K562 (cell line): ENCODE measurements around the gene HDHD5. TPM values are rescaled to one million over a fixed set of nuclear protein-coding genes. Genes with fewer than 3 reads are reported as not detected.

Experiments
- HMG20A ChIP-seq: fragments of 450-650 bp; formaldehyde crosslinking; conservative IDR thresholded peaks from 2 replicates; pipeline ENCODE4 v1.4.0; 2020; ENCODE audit warnings: mild to moderate bottlenecking, mixed read lengths
- JUNB ChIP-seq: fragments of 450-650 bp; formaldehyde crosslinking; conservative IDR thresholded peaks from 2 replicates; pipeline ENCODE4 v1.4.0; 2020; ENCODE audit warnings: mild to moderate bottlenecking
- SMARCA4 ChIP-seq: fragments of 450-650 bp; IDR thresholded peaks from 2 replicates; pipeline ENCODE4 v1.6.1; 2016
- TAF7 ChIP-seq: fragments of 450-650 bp; IDR thresholded peaks from 2 replicates; pipeline ENCODE4 v1.6.1; 2016; ENCODE audit warnings: missing genetic modification characterization, missing compliant biosample characterization
- XRCC3 ChIP-seq: fragments of 450-650 bp; IDR thresholded peaks from 2 replicates; pipeline ENCODE4 v1.6.1; 2017; ENCODE audit warnings: mild to moderate bottlenecking, moderate library complexity
- ZBTB17 ChIP-seq: fragments of 450-650 bp; formaldehyde crosslinking; IDR thresholded peaks from 2 replicates; pipeline ENCODE4 v1.4.0; 2020; ENCODE audit warnings: mild to moderate bottlenecking
- ZBTB34 ChIP-seq: fragments of 250-450 bp; sonication (Bioruptor Pico); IDR thresholded peaks from 2 replicates; pipeline ENCODE4 v1.8.0; 2021; ENCODE audit warnings: mild to moderate bottlenecking, moderate library complexity
- ZNF551 ChIP-seq: fragments of 250-450 bp; sonication (Bioruptor Pico); IDR thresholded peaks from 2 replicates; pipeline ENCODE4 v1.5.0; 2021; ENCODE audit warnings: mild to moderate bottlenecking, moderate library complexity
- ZNF699 ChIP-seq: fragments of 250-450 bp; sonication (Bioruptor Pico); IDR thresholded peaks from 2 replicates; pipeline ENCODE4 v1.8.0; 2021; ENCODE audit warnings: mild to moderate bottlenecking, moderate library complexity; ENCODE audit not compliant: insufficient replicate concordance
- polyA plus RNA-seq, 8 experiments: library from polyadenylated mRNA; depleted of rRNA in 4 of 8; stranded (reverse) in 5 of 8; unstranded in 3 of 8; fragments of >200 nt; fragmentation: Nextera tagmentation in 2 of 8; fragmentation: Illumina TruSeq in 1 of 8; extraction: Ambion mirVana in 2 of 8; extraction: Trizol in 1 of 8; gene quantifications; 2 replicates each; pipeline versions ENCODE4 v1.2.1 to v1.2.3, GENCODE V29; 2011 to 2014; ENCODE audit warnings: inconsistent platforms in 1 of 8, missing spikeins in 1 of 8
- total RNA-seq, 7 experiments: library from RNA; depleted of rRNA in 6 of 7; stranded (reverse); fragments of >200 nt in 6 of 7; fragmentation: Illumina TruSeq in 2 of 7; extraction: Trizol in 2 of 7; gene quantifications; 2 replicates each; pipeline versions ENCODE4 v1.2.1 to v1.2.3, GENCODE V29; 2011 to 2021; ENCODE audit warnings: low replicate concordance in 1 of 7
- TF ChIP-seq, protein P1 (sequence below), 2 experiments: fragments of 450-650 bp in 1 of 2; sonication (generic) in 1 of 2; formaldehyde crosslinking in 1 of 2; IDR thresholded peaks; 2 replicates each; pipeline versions ENCODE4 v1.7.1 to v1.9.0; 2016 to 2022; ENCODE audit warnings: inconsistent platforms in 1 of 2, mild to moderate bottlenecking in 1 of 2, missing genetic modification reagents in 1 of 2
- TF ChIP-seq, protein P2 (sequence below): sonication (generic); formaldehyde crosslinking; IDR thresholded peaks from 2 replicates; pipeline ENCODE4 v1.8.1; 2023; ENCODE audit warnings: mild to moderate bottlenecking, missing genetic modification reagents
- TF ChIP-seq, protein P3 (sequence below): fragments of 250-450 bp; sonication (Bioruptor Pico); IDR thresholded peaks from 2 replicates; pipeline ENCODE4 v1.8.0; 2021; ENCODE audit warnings: borderline replicate concordance, mild to moderate bottlenecking, moderate library complexity; ENCODE audit not compliant: poor library complexity, severe bottlenecking

Gene HDHD5
- total and polyA plus RNA-seq, 9 of the 15 experiments (the other 6 are each of a cell fraction or from before 2014, with no cell fraction given): 1.6 to 36.6 (median 24.2) TPM

- TF ChIP-seq, protein P1, sequence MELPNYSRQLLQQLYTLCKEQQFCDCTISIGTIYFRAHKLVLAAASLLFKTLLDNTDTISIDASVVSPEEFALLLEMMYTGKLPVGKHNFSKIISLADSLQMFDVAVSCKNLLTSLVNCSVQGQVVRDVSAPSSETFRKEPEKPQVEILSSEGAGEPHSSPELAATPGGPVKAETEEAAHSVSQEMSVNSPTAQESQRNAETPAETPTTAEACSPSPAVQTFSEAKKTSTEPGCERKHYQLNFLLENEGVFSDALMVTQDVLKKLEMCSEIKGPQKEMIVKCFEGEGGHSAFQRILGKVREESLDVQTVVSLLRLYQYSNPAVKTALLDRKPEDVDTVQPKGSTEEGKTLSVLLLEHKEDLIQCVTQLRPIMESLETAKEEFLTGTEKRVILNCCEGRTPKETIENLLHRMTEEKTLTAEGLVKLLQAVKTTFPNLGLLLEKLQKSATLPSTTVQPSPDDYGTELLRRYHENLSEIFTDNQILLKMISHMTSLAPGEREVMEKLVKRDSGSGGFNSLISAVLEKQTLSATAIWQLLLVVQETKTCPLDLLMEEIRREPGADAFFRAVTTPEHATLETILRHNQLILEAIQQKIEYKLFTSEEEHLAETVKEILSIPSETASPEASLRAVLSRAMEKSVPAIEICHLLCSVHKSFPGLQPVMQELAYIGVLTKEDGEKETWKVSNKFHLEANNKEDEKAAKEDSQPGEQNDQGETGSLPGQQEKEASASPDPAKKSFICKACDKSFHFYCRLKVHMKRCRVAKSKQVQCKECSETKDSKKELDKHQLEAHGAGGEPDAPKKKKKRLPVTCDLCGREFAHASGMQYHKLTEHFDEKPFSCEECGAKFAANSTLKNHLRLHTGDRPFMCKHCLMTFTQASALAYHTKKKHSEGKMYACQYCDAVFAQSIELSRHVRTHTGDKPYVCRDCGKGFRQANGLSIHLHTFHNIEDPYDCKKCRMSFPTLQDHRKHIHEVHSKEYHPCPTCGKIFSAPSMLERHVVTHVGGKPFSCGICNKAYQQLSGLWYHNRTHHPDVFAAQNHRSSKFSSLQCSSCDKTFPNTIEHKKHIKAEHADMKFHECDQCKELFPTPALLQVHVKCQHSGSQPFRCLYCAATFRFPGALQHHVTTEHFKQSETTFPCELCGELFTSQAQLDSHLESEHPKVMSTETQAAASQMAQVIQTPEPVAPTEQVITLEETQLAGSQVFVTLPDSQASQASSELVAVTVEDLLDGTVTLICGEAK (IDR thresholded peaks at IDR 0.05): 0 out of 2 replicates have a peak, but pooled peaks have one; percentile 2
- TF ChIP-seq, protein P1 (CRISPR knock-in tag; IDR thresholded peaks at IDR 0.05): no peak
- 0 out of 2 replicates have a peak, but pooled peaks have one; percentile 13 for TF ChIP-seq TAF7 (tag)
- TF ChIP-seq ZBTB17 (CRISPR knock-in tag): no peak
- no peak for TF ChIP-seq SMARCA4
- no peak for TF ChIP-seq ZBTB34 (CRISPR knock-in tag)
- TF ChIP-seq XRCC3: no peak
- no peak for TF ChIP-seq HMG20A (CRISPR knock-in tag)
- TF ChIP-seq, protein P2, sequence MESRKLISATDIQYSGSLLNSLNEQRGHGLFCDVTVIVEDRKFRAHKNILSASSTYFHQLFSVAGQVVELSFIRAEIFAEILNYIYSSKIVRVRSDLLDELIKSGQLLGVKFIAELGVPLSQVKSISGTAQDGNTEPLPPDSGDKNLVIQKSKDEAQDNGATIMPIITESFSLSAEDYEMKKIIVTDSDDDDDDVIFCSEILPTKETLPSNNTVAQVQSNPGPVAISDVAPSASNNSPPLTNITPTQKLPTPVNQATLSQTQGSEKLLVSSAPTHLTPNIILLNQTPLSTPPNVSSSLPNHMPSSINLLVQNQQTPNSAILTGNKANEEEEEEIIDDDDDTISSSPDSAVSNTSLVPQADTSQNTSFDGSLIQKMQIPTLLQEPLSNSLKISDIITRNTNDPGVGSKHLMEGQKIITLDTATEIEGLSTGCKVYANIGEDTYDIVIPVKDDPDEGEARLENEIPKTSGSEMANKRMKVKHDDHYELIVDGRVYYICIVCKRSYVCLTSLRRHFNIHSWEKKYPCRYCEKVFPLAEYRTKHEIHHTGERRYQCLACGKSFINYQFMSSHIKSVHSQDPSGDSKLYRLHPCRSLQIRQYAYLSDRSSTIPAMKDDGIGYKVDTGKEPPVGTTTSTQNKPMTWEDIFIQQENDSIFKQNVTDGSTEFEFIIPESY (CRISPR knock-in tag): no peak
- no peak for TF ChIP-seq JUNB (CRISPR knock-in tag)
- TF ChIP-seq ZNF699: no peak
- TF ChIP-seq, protein P3, sequence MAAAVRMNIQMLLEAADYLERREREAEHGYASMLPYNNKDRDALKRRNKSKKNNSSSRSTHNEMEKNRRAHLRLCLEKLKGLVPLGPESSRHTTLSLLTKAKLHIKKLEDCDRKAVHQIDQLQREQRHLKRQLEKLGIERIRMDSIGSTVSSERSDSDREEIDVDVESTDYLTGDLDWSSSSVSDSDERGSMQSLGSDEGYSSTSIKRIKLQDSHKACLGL (CRISPR knock-in tag): no peak
- no peak for TF ChIP-seq ZNF551
Observed at GRCh38 chr22:17172029-17172833, 13.2 kb upstream of the HDHD5 start (continued).
